ENCODE data around the gene TMEM269. TPM values are rescaled to one million over a fixed set of nuclear protein-coding genes. Genes with fewer than 3 reads are reported as not detected.

Gene TMEM269
- total RNA-seq, 2 donors from 2014 or later: 0.20 to 0.66 TPM

DNA sequence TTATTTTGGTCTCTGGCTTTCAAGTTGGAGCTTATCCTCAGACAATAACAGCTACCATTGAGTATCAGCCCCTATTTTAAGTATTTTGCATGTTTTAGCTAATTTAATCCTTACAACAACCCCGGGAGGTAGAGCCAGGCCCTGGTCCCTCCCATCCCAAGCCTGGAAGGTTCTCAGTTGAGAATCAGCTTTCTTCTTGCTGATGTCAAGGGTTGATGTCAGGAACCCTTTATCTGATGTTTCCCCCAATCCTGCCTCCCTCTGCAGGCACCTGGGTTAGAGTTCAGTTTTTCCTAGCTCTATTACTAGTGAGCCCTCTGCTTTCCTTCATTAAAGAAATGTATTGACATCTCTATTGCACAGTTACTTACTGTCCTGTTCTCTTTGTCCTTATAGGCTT lies 36.0 kb downstream of the TMEM269 start:
- no peak overlapping the region for H3K4me3 ChIP-seq (ENCODE audit: low read length)
- no peaks in the 10 kb centered on the region for H3K27me3 Mint-ChIP-seq (ENCODE audit: insufficient read depth)
- no peaks in the 10 kb centered on the region for H3K36me3 ChIP-seq (ENCODE audit: control insufficient read depth, insufficient read depth, low read length)
- TF ChIP-seq, protein P1, sequence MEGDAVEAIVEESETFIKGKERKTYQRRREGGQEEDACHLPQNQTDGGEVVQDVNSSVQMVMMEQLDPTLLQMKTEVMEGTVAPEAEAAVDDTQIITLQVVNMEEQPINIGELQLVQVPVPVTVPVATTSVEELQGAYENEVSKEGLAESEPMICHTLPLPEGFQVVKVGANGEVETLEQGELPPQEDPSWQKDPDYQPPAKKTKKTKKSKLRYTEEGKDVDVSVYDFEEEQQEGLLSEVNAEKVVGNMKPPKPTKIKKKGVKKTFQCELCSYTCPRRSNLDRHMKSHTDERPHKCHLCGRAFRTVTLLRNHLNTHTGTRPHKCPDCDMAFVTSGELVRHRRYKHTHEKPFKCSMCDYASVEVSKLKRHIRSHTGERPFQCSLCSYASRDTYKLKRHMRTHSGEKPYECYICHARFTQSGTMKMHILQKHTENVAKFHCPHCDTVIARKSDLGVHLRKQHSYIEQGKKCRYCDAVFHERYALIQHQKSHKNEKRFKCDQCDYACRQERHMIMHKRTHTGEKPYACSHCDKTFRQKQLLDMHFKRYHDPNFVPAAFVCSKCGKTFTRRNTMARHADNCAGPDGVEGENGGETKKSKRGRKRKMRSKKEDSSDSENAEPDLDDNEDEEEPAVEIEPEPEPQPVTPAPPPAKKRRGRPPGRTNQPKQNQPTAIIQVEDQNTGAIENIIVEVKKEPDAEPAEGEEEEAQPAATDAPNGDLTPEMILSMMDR (conservative IDR thresholded peaks at IDR 0.05): no peak
- peaks cover 2% of the 10 kb centered on the region for H3K4me1 ChIP-seq (ENCODE audit: control insufficient read depth, insufficient read depth, low read length)
- peaks cover 3% of the 10 kb centered on the region for H3K36me3 Mint-ChIP-seq (ENCODE audit: low read depth)
- H3K9me3 ChIP-seq (ENCODE audit: control insufficient read depth, low read length): no peaks in the 10 kb centered on the region
- H3K9me3 Mint-ChIP-seq: no peaks in the 10 kb centered on the region
- H3K27me3 ChIP-seq (ENCODE audit: control insufficient read depth, insufficient read depth, low read length, poor library complexity, severe bottlenecking): no peaks in the 10 kb centered on the region
- H3K4me3 Mint-ChIP-seq: no peak overlapping the region
- WGBS, 2 experiments (ENCODE audit: insufficient coverage in 1 of 2, insufficient read length in 1 of 2): 57 to 75% methylated on average over 1 of the region's 1 CpG
- peak overlapping the region; percentile 12 for H3K27ac Mint-ChIP-seq
- peaks cover 24% of the 10 kb centered on the region for H3K4me1 Mint-ChIP-seq
- no peak overlapping the region for H3K9ac ChIP-seq (ENCODE audit: extremely low read depth, low read length, poor library complexity, severe bottlenecking)
- H3K27ac ChIP-seq (ENCODE audit: low read depth, low read length): no peak overlapping the region
- peak; percentile 52 for DNase-seq

DNA sequence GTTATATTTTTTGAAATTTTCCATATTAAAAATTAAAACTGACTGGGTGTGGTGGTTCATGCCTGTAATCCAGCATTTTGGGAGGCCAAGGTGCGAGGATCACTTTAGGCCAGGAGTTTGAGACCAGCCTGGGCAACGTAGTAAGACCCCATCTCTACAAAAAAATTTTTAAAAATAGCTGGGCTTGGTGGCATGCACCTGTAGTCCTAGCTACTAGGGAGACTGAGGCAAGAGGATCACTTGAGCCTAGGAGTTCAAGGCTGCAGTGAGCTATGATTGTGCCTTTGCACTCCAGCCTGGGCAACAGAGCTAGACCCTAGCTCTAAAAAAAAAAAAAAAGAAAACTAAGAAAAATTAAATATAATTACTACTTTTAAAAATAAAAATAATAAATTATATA lies 36.9 kb downstream of the TMEM269 start:
- Histone ChIP-seq H3K27me3 (ENCODE audit: control insufficient read depth, insufficient read depth, low read length, poor library complexity, severe bottlenecking) (no peaks in the 10 kb centered on the region), H3K36me3 (ENCODE audit: control insufficient read depth, insufficient read depth, low read length) (no peaks in the 10 kb centered on the region), H3K9ac (ENCODE audit: extremely low read depth, low read length, poor library complexity, severe bottlenecking) (no peak overlapping the region), H3K27ac (ENCODE audit: low read depth, low read length) (no peak overlapping the region), H3K4me1 (ENCODE audit: control insufficient read depth, insufficient read depth, low read length) (peaks cover 3% of the 10 kb centered on the region), H3K9me3 (ENCODE audit: control insufficient read depth, low read length) (no peaks in the 10 kb centered on the region), H3K4me3 (ENCODE audit: low read length) (no peak overlapping the region)
- Mint-ChIP-seq H3K27ac (no peak overlapping the region), H3K4me3 (no peak overlapping the region), H3K4me1 (peaks cover 21% of the 10 kb centered on the region), H3K27me3 (ENCODE audit: insufficient read depth) (no peaks in the 10 kb centered on the region), H3K9me3 (no peaks in the 10 kb centered on the region), H3K36me3 (ENCODE audit: low read depth) (no peaks in the 10 kb centered on the region)
- 96% methylated on average over 2 of the region's 2 CpGs; no CpG with 5 or more reads in 1 of the 2 experiments for WGBS, 2 experiments (ENCODE audit: insufficient coverage in 1 of 2, insufficient read length in 1 of 2)
- DNase-seq: no peak
- TF ChIP-seq, protein P1 (conservative IDR thresholded peaks at IDR 0.05): no peak

- Mint-ChIP-seq H3K4me1 (peaks cover 21% of the 10 kb centered on the region), H3K9me3 (no peaks in the 10 kb centered on the region), H3K4me3 (no peak overlapping the region), H3K27ac (no peak overlapping the region), H3K36me3 (ENCODE audit: low read depth) (no peaks in the 10 kb centered on the region), H3K27me3 (ENCODE audit: insufficient read depth) (no peaks in the 10 kb centered on the region)
- DNase-seq: no peak
- H3K4me3 ChIP-seq (ENCODE audit: low read length): no peak overlapping the region
- H3K27me3 ChIP-seq (ENCODE audit: control insufficient read depth, insufficient read depth, low read length, poor library complexity, severe bottlenecking): no peaks in the 10 kb centered on the region
- no peak overlapping the region for H3K27ac ChIP-seq (ENCODE audit: low read depth, low read length)
- H3K9ac ChIP-seq (ENCODE audit: extremely low read depth, low read length, poor library complexity, severe bottlenecking): no peak overlapping the region
- WGBS, 2 experiments (ENCODE audit: insufficient coverage in 1 of 2, insufficient read length in 1 of 2): 100% methylated on average over 2 of the region's 2 CpGs; no CpG with 5 or more reads in 1 of the 2 experiments
- no peaks in the 10 kb centered on the region for H3K9me3 ChIP-seq (ENCODE audit: control insufficient read depth, low read length)
- H3K4me1 ChIP-seq (ENCODE audit: control insufficient read depth, insufficient read depth, low read length): peaks cover 3% of the 10 kb centered on the region
- TF ChIP-seq, protein P1 (conservative IDR thresholded peaks at IDR 0.05): no peak
- H3K36me3 ChIP-seq (ENCODE audit: control insufficient read depth, insufficient read depth, low read length): no peaks in the 10 kb centered on the region
These were observed 38.1 kb downstream of the TMEM269 start for GRCh38 chr1:42822800-42823392.
